CD4-positive, alpha-beta memory T cell (primary cell): Measurements from ENCODE around the gene ADNP. TPM values are rescaled to one million over a fixed set of nuclear protein-coding genes. Genes with fewer than 3 reads are reported as not detected.

ENCODE experiments used
- CTCF ChIA-PET: fragments of 350-600 bp; sonication (Branson Sonifier 250); formaldehyde crosslinking; loops from one replicate; lab custom pipeline; 2021; ENCODE audit warnings: inconsistent platforms; ENCODE audit not compliant: partially characterized antibody; lab: Charles Lee
- POLR2A ChIA-PET: fragments of 350-600 bp; sonication (Branson Sonifier 250); formaldehyde crosslinking; loops from one replicate; lab custom pipeline; 2021; ENCODE audit not compliant: partially characterized antibody; lab: Charles Lee
- DNase-seq, 5 donors: peaks; one replicate each; pipeline versions ENCODE4 v3.0.0 to v3.0.0-alpha.2; 2020 to 2022; ENCODE audit warnings: mixed read lengths in 1 of 5
- H3K27ac ChIP-seq: one replicate; pipeline ENCODE4 v1.7.0; 2013; ENCODE audit warnings: low read depth, low read length
- H3K27me3 ChIP-seq: 2 replicates; pipeline ENCODE4 v1.7.0; 2013; ENCODE audit warnings: mild to moderate bottlenecking, low read length, moderate library complexity; ENCODE audit not compliant: insufficient read depth
- H3K36me3 ChIP-seq: 2 replicates; pipeline ENCODE4 v1.7.0; 2013; ENCODE audit warnings: mild to moderate bottlenecking, low read length, moderate library complexity; ENCODE audit not compliant: insufficient read depth
- H3K4me1 ChIP-seq: 2 replicates; pipeline ENCODE4 v1.7.0; 2013; ENCODE audit warnings: mild to moderate bottlenecking, low read length, moderate library complexity; ENCODE audit not compliant: insufficient read depth
- H3K4me3 ChIP-seq, 2 donors: one replicate each; pipeline ENCODE4 v1.7.0; 2013; ENCODE audit warnings: low read length in 2 of 2, mild to moderate bottlenecking in 1 of 2
- H3K9me3 ChIP-seq, 2 donors: one replicate each; pipeline ENCODE4 v1.7.0; 2013; ENCODE audit warnings: low read length in 2 of 2, control low read depth in 1 of 2; ENCODE audit not compliant: control insufficient read depth in 1 of 2
- H3K27ac Mint-ChIP-seq, 7 donors: one replicate each; pipeline ENCODE4 v1.8.0; 2020 to 2021; ENCODE audit warnings: mixed read lengths in 7 of 7, mild to moderate bottlenecking in 6 of 7, inconsistent platforms in 3 of 7, moderate library complexity in 3 of 7
- H3K27me3 Mint-ChIP-seq, 2 donors: one replicate each; pipeline ENCODE4 v1.8.0; 2020 to 2021; ENCODE audit warnings: mixed read lengths in 2 of 2
- H3K36me3 Mint-ChIP-seq, 2 donors: one replicate each; pipeline ENCODE4 v1.8.0; 2020 to 2021; ENCODE audit warnings: mixed read lengths in 2 of 2, inconsistent platforms in 1 of 2, mild to moderate bottlenecking in 1 of 2
- H3K4me1 Mint-ChIP-seq, 4 donors: one replicate each; pipeline ENCODE4 v1.8.0; 2020 to 2021; ENCODE audit warnings: mixed read lengths in 4 of 4, mild to moderate bottlenecking in 1 of 4
- H3K4me3 Mint-ChIP-seq, 8 donors: one replicate each; pipeline ENCODE4 v1.8.0; 2020 to 2021; ENCODE audit warnings: mixed read lengths in 8 of 8, mild to moderate bottlenecking in 7 of 8, moderate library complexity in 6 of 8, inconsistent platforms in 3 of 8
- H3K9me3 Mint-ChIP-seq, 8 donors: one replicate each; pipeline ENCODE4 v1.8.0; 2020 to 2021; ENCODE audit warnings: mixed read lengths in 8 of 8, mild to moderate bottlenecking in 5 of 8, inconsistent platforms in 3 of 8, moderate library complexity in 1 of 8
- intact Hi-C: fragments of 100-400 bp; cut with micrococcal nuclease; formaldehyde crosslinking; loops from one replicate; pipeline ENCODE4 v1.15.1; 2023
- polyA plus RNA-seq, 2 donors: library from polyadenylated mRNA; unstranded; fragments of 300-500 nt; fragmentation: Illumina TruSeq; gene quantifications; one replicate each; pipeline ENCODE4 v1.2.3, GENCODE V29; 2021
- total RNA-seq, 2 experiments: library from RNA; stranded (reverse); gene quantifications; one replicate each; pipeline ENCODE4 v1.2.3, GENCODE V29; 2021

ADNP gene
- total and polyA plus RNA-seq, 4 experiments from 2014 or later, result 1.9 to 65.6 (median 38.2) TPM

DNA sequence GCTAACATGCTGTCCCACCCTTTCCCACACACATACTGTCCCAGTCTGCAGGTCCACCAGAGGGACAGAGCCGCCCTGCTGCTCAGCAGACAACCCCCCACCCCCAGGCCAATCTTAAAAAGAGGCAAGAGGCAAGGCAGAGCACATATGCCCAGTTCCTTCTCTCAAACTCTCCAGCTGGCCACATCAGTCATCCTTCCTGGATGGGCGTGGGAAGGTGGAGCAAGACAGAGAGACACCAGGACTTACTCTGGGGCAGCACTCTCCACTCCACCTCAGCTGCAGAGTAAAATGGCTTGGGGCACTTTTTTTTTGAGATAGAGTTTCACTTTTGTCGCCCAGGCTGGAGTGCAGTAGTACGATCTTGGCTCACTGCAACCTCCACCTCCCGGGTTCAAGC, 38.2 kb upstream of the ADNP start:
- Mint-ChIP-seq H3K4me3 (no peak overlapping the region), H3K27ac (no peak overlapping the region)

GRCh38 chr20:50968289-50968688, 37.1 kb upstream of the ADNP start:
- Mint-ChIP-seq H3K9me3 (no peaks in the 10 kb centered on the region), H3K4me3 (no peak overlapping the region), H3K27ac (no peak overlapping the region), H3K36me3 (no peaks in the 10 kb centered on the region), H3K4me1 (no peaks in the 10 kb centered on the region), H3K27me3 (peaks cover 0 to 1% of the 10 kb centered on the region in 2 donors)
- H3K4me3 ChIP-seq, result no peak overlapping the region
- no peak for DNase-seq
- no peak overlapping the region for H3K27ac ChIP-seq
- ChIA-PET CTCF (interaction anchor here (2.5 kb wide), 1 partner anchor 13 kb away, joined by 10 read pairs; no protein-coding TSS in a partner anchor), POLR2A (no interaction called here)
- no peaks in the 10 kb centered on the region for H3K4me1 ChIP-seq
- no peaks in the 10 kb centered on the region for H3K36me3 ChIP-seq
- no peaks in the 10 kb centered on the region for H3K9me3 ChIP-seq
- H3K27me3 ChIP-seq, result no peaks in the 10 kb centered on the region
- intact Hi-C loops, result no loop called here

More for the DNA sequence above, 38.2 kb upstream of the ADNP start:
- Histone ChIP-seq H3K27ac (no peak overlapping the region), H3K36me3 (no peaks in the 10 kb centered on the region), H3K4me3 (no peak overlapping the region), H3K4me1 (no peaks in the 10 kb centered on the region), H3K9me3 (no peaks in the 10 kb centered on the region), H3K27me3 (no peaks in the 10 kb centered on the region)
- ChIA-PET CTCF (interaction anchor here (1.2 to 2.5 kb wide), 2 partner anchors 12 to 18 kb away, joined by 3 to 10 read pairs; no protein-coding TSS in a partner anchor), POLR2A (no interaction called here)
- Mint-ChIP-seq H3K27me3 (peaks cover 0 to 1% of the 10 kb centered on the region in 2 donors), H3K36me3 (no peaks in the 10 kb centered on the region), H3K9me3 (no peaks in the 10 kb centered on the region), H3K4me1 (no peaks in the 10 kb centered on the region)
- DNase-seq, result no peak
- intact Hi-C loops, result no loop called here

GRCh38 chr20:50967586-50967985, 36.3 kb upstream of the ADNP start:
- intact Hi-C loops, result no loop called here
- DNase-seq, result no peak
- CTCF ChIA-PET, result interaction anchor here (2.5 kb wide), 1 partner anchor 14 kb away, joined by 10 read pairs; no protein-coding TSS in a partner anchor
- Histone ChIP-seq H3K36me3 (no peaks in the 10 kb centered on the region), H3K9me3 (no peaks in the 10 kb centered on the region), H3K4me1 (no peaks in the 10 kb centered on the region), H3K4me3 (no peak overlapping the region), H3K27me3 (no peaks in the 10 kb centered on the region), H3K27ac (no peak overlapping the region)
- Mint-ChIP-seq H3K4me1 (no peaks in the 10 kb centered on the region), H3K4me3 (no peak overlapping the region), H3K36me3 (no peaks in the 10 kb centered on the region), H3K27me3 (no peaks in the 10 kb centered on the region), H3K27ac (no peak overlapping the region), H3K9me3 (no peaks in the 10 kb centered on the region)
- POLR2A ChIA-PET, result no interaction called here

- no peaks in the 10 kb centered on the region for H3K27me3 Mint-ChIP-seq
- peaks cover 4 to 30% of the 10 kb centered on the region in 2 donors for H3K36me3 Mint-ChIP-seq
- Histone ChIP-seq H3K4me3 (peak overlapping the region; percentile 86 to 90), H3K27me3 (no peaks in the 10 kb centered on the region), H3K9me3 (no peaks in the 10 kb centered on the region), H3K4me1 (peaks cover 40% of the 10 kb centered on the region), H3K27ac (peak overlapping the region; percentile 91), H3K36me3 (no peaks in the 10 kb centered on the region)
- H3K27ac Mint-ChIP-seq, result peak overlapping the region in 5 of 7 donors; percentile 96 to 100 (median 100)
- peak overlapping the region; percentile 91 to 98 (median 96) for H3K4me3 Mint-ChIP-seq
- peaks cover 0 to 6% (median 0%) of the 10 kb centered on the region in 8 donors for H3K9me3 Mint-ChIP-seq
- DNase-seq, result no peak
- H3K4me1 Mint-ChIP-seq, result peaks cover 23 to 67% (median 51%) of the 10 kb centered on the region in 4 donors
- intact Hi-C loops, result no loop called here
- ChIA-PET POLR2A (interaction anchor here (1.9 to 3.4 kb wide), 4 partner anchors 9 to 169 kb away, joined by 8 to 153 read pairs (median 26); partner anchors contain the start of genes ADNP and BCAS4), CTCF (interaction anchor here (3.0 to 3.3 kb wide), 2 partner anchors 27 to 169 kb away, joined by 18 to 29 read pairs; partner anchors contain the start of gene ADNP)
These were observed 28.4 kb upstream of the ADNP start for GRCh38 chr20:50959543-50960126.

DNA sequence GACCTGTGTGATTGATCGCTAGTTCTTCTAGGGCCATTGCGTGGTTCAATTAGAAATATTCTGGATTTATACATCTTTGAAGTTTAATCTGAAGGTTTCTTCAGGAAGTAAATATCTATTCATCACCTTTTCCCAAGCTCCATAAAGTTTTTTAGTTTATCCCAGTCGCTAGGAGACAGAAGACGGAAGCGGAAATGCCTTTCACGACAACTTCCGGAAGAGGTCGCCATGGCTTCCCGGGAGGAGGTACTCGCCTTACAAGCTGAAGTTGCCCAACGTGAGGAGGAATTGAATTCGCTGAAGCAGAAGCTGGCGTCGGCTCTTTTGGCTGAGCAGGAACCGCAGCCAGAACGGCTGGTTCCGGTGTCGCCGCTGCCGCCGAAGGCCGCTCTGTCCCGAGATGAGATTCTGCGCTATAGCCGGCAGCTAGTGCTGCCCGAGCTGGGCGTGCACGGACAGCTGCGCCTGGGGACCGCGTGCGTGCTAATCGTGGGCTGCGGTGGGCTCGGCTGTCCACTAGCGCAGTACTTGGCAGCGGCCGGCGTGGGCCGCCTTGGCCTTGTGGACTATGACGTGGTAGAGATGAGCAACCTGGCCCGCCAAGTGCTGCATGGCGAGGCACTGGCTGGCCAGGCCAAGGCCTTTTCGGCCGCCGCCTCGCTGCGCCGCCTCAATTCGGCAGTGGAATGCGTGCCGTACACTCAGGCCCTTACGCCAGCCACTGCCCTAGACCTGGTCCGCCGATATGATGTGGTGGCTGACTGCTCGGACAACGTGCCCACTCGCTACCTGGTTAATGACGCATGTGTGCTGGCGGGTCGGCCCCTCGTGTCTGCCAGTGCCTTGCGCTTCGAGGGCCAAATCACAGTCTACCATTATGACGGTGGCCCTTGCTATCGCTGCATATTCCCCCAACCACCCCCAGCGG, 27.6 kb upstream of the ADNP start, which contains the start of gene MOCS3:
MOCS3 (plus strand) TSS at position 204 of the 928 bp plus-strand sequence; CDS start at position 229, 25 bp downstream.
- H3K4me3 ChIP-seq, result peak within 1 kb of the TSS; percentile 86 to 90
- peak within 1 kb of the TSS; percentile 96 to 100 (median 100) for H3K27ac Mint-ChIP-seq
- CTCF ChIA-PET, result interaction anchor here (0.8 to 3.3 kb wide), 10 partner anchors 11 to 210 kb away, joined by 4 to 29 read pairs (median 4); partner anchors contain the start of genes ADNP and BCAS4
- H3K36me3 ChIP-seq, result peaks cover 2% of the 10 kb centered on the region
- peak; percentile 93 for DNase-seq
- peak within 1 kb of the TSS; percentile 91 to 98 (median 96) for H3K4me3 Mint-ChIP-seq
- H3K27me3 ChIP-seq, result no peaks in the 10 kb centered on the region
- H3K9me3 ChIP-seq, result no peaks in the 10 kb centered on the region
- H3K27me3 Mint-ChIP-seq, result no peaks in the 10 kb centered on the region
- intact Hi-C loops, result loop anchor here (1.0 kb wide), 4 partner anchors 28 to 228 kb away; partner anchors contain the start of genes ADNP and PARD6B
- H3K36me3 Mint-ChIP-seq, result peaks cover 4 to 37% of the 10 kb centered on the region in 2 donors
- peaks cover 0 to 6% (median 0%) of the 10 kb centered on the region in 8 donors for H3K9me3 Mint-ChIP-seq
- POLR2A ChIA-PET, result interaction anchor here (0.7 to 3.4 kb wide), 16 partner anchors 9 to 1233 kb away, joined by 3 to 153 read pairs (median 6); partner anchors contain the start of genes ADNP, BCAS4 and PARD6B
- peaks cover 40% of the 10 kb centered on the region for H3K4me1 ChIP-seq
- H3K4me1 Mint-ChIP-seq, result peaks cover 23 to 68% (median 52%) of the 10 kb centered on the region in 4 donors
- H3K27ac ChIP-seq, result peak within 1 kb of the TSS; percentile 91

- Histone ChIP-seq H3K36me3 (peaks cover 7% of the 10 kb centered on the region), H3K4me3 (peak within 1 kb of the TSS; percentile 86 to 90), H3K27me3 (no peaks in the 10 kb centered on the region), H3K9me3 (no peaks in the 10 kb centered on the region), H3K27ac (peak within 1 kb of the TSS; percentile 91), H3K4me1 (peaks cover 40% of the 10 kb centered on the region)
- Mint-ChIP-seq H3K4me3 (peak within 1 kb of the TSS; percentile 91 to 98 (median 96)), H3K4me1 (peaks cover 23 to 68% (median 52%) of the 10 kb centered on the region in 4 donors), H3K9me3 (peaks cover 0 to 6% (median 0%) of the 10 kb centered on the region in 8 donors), H3K36me3 (peaks cover 6 to 46% of the 10 kb centered on the region in 2 donors), H3K27ac (peak within 1 kb of the TSS; percentile 96 to 100 (median 100)), H3K27me3 (no peaks in the 10 kb centered on the region)
- DNase-seq, result peak in 3 of 5 donors; percentile 92 to 93 (median 93)
- POLR2A ChIA-PET, result interaction anchor here (0.7 to 3.4 kb wide), 18 partner anchors 8 to 1234 kb away, joined by 3 to 153 read pairs (median 5); partner anchors contain the start of genes ADNP, BCAS4 and PARD6B
- CTCF ChIA-PET, result interaction anchor here (0.8 to 3.3 kb wide), 10 partner anchors 11 to 209 kb away, joined by 4 to 29 read pairs (median 4); partner anchors contain the start of genes ADNP and BCAS4
- intact Hi-C loops, result loop anchor here (1.0 kb wide), 4 partner anchors 27 to 227 kb away; partner anchors contain the start of genes ADNP and PARD6B
These were observed 26.8 kb upstream of the ADNP start, which contains the start of gene DPM1 for GRCh38 chr20:50957798-50958614. Gene DPM1 (minus strand): TSS chr20:50958532. CDS start chr20:50958523, 9 bp downstream.
